Ectodermal cell (in vitro differentiated cells): ENCODE results near the gene EPS8.

Source experiments
- H3K27ac ChIP-seq: 2 replicates; pipeline ENCODE4 v1.7.0; 2013; ENCODE audit warnings: mild to moderate bottlenecking, low read depth, low read length; ENCODE audit not compliant: insufficient read depth, poor library complexity, severe bottlenecking
- H3K27me3 ChIP-seq: 2 replicates; pipeline ENCODE4 v1.7.0; 2013; ENCODE audit warnings: mild to moderate bottlenecking, low read length; ENCODE audit not compliant: insufficient read depth, control insufficient read depth, poor library complexity, severe bottlenecking
- H3K36me3 ChIP-seq: one replicate; pipeline ENCODE4 v1.7.0; 2013; ENCODE audit warnings: low read length; ENCODE audit not compliant: control insufficient read depth, insufficient read depth
- H3K4me1 ChIP-seq: one replicate; pipeline ENCODE4 v1.7.0; 2013; ENCODE audit warnings: low read length; ENCODE audit not compliant: control insufficient read depth, insufficient read depth
- H3K4me3 ChIP-seq: 2 replicates; pipeline ENCODE4 v1.7.0; 2013; ENCODE audit warnings: low read depth, low read length, control low read depth; ENCODE audit not compliant: insufficient read depth
- H3K9me3 ChIP-seq: 2 replicates; pipeline ENCODE4 v1.7.0; 2013; ENCODE audit warnings: mild to moderate bottlenecking, low read length, moderate library complexity; ENCODE audit not compliant: control insufficient read depth
- WGBS, 2 experiments: methylation state at CpG; one replicate each; pipeline ENCODE4 v1.1.7; 2013; ENCODE audit warnings: missing lambda C conversion rate in 2 of 2; 5-methylcytosine and 5-hydroxymethylcytosine counted together

The EPS8 gene

DNA sequence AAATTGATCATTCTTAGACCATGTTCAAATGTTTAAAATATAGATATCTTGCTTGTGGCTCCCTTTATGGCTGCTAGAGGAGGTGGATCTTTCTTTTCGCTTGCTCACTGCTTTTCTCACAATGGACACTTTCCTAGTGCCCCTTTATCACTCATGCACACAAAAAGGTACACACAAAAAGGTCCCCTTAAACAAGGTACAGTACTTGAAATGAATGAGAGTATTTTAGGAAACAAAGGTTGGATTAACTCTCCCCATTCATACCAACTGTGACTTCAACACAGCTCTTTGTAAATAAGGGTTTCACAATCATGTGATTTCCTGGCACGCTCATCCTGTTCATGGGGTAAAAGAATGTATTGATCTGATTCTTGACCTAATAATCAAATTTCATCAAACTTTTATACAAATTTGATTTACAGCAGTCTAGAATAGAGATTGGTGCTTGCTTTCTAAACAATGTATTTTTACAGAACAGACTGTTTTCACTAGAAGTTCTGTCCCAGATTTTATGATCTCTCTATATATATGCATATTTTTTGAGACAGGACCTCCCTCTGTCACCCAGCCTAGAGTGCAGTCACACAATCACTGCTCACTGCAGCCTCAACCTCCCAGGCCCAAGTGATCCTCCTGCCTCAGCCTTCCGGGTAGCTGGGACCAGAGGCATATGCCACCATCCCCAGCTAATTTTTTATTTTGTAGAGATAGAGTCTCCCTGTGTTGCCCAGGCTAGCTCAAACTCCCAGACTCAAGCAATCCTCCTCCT, 34.4 kb upstream of the EPS8 start:
- Histone ChIP-seq H3K36me3 (no peaks in the 10 kb centered on the region), H3K27me3 (no peaks in the 10 kb centered on the region), H3K9me3 (no peaks in the 10 kb centered on the region), H3K4me1 (no peaks in the 10 kb centered on the region), H3K27ac (no peak overlapping the region), H3K4me3 (no peak overlapping the region)
- WGBS, 2 experiments = 83% methylated on average over 1 to 3 of the region's 3 CpGs

DNA sequence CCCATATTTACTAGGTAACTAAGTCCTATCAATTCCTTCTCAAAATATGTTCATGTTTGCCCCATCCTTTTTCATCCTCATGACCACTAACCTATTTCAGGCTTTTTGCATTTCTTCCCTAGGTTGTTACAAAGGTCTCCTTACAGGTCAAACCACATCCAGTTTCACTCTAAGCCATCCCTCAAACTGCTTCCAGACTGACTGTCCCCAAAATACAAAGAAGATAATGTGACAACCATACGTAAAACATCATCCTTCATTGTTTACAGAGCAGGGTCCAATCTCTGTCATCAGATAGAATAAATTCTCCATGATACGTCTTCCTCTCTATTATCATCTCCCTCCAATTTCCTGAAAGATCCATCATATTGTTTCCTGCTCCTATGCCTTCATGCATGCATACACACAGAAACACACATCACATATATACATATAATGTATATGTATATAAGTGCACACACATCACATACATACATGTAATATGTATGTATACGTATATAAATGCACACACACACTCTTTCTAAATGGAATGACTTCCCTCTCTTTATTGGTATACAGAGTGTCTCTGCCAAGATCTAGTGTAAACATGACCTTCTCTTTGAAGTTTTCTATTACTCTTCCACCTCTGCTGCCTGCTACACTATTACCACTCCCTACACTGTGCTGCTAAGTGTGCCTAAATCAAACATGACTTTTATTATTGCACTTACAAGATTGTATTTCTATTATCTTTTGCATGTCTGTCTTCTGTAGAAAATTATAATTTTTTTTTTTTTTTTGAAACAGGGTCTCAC, 30.7 kb upstream of the EPS8 start:
- Histone ChIP-seq H3K4me1 (no peaks in the 10 kb centered on the region), H3K36me3 (no peaks in the 10 kb centered on the region), H3K4me3 (no peak overlapping the region), H3K9me3 (no peaks in the 10 kb centered on the region), H3K27ac (no peak overlapping the region), H3K27me3 (no peaks in the 10 kb centered on the region)
- 94 to 95% methylated on average over 3 of the region's 3 CpGs for WGBS, 2 experiments

DNA sequence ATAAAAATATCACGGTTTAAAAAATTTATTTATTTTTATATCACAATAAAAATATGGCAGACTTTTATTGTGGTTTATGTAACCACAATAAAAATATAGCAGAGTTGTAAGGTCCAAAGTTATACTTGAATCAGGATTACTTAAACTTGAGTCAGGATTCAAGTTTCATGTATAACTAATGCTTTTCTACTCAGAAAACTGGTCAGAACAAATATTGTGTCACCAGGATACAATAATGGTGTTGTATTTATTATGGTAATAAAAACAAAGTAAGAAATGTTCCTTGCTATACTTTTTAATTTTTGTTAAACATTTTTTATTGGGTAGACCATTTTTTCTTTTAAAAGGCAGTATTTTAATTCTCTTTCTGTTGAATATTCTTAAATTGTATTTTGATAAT, 29.2 kb upstream of the EPS8 start:
- no peaks in the 10 kb centered on the region for H3K36me3 ChIP-seq
- H3K4me3 ChIP-seq = no peak overlapping the region
- no peak overlapping the region for H3K27ac ChIP-seq
- H3K27me3 ChIP-seq = no peaks in the 10 kb centered on the region
- no CpG with 5 or more reads among the region's 1 CpG for WGBS, 2 experiments
- no peaks in the 10 kb centered on the region for H3K9me3 ChIP-seq
- no peaks in the 10 kb centered on the region for H3K4me1 ChIP-seq

DNA sequence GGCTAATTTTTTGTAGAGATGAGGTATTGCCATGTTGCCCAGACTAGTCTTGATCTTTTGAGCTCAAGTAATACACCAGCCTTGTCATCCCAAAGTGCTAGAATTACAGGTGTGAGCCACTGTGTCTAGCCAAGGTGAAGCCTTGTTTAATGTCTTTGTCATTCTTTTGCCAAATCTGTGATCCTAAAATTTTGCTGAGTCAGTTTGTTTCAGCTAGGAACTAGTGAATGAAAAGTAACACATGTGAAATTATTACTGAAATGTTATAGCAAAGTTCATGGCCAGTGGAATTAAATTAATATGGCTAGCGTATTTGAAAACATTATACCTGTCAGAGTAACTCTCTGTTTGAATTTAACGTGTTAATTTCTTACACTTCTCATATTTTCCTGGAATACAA, 26.5 kb upstream of the EPS8 start:
- Histone ChIP-seq H3K36me3 (no peaks in the 10 kb centered on the region), H3K4me1 (no peaks in the 10 kb centered on the region), H3K4me3 (no peak overlapping the region), H3K9me3 (no peaks in the 10 kb centered on the region), H3K27ac (no peak overlapping the region), H3K27me3 (no peaks in the 10 kb centered on the region)
- WGBS, 2 experiments = 89 to 90% methylated on average over 1 to 2 of the region's 2 CpGs

DNA sequence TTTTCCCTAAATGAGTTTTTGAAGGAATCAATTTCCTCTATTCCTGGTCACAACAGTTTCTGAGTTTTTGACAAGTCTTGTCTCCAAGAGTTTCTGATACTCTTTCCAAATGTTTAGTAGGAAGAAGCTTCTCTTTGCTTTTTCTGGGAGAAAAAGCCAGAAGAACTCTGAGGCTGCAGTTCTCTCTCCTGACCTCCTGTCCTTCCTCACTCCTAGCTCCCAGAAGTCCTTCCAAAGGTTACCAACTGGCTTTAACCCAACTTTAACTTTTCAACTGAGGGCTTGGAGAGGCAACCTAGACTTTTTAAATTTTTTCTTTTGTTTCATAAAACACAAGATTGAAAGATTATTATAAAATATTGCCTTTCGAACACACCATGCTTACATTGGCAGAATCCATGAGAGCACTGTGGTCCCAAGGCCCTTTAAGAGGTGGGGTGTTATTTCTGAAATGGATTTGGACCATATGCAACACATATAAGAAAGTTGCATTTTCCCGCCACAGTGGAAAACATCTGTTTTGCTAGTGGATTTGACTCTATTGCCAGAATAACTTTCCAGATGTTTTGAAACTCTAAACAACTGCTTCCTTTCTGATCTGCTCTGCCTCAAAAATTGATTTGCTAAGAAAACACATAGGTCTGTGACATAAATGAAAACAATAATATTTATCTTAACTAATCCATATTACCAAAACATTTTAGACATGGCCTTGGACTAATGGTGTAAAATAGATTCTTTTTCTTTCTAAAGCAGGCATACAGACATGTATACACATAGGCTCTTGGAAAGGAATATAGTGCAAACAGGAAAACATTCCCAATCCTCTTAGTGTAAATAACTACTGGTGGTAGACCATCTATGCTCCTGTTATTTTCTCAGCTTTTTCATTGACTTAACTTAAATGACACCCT, 22.3 kb upstream of the EPS8 start:
- no peaks in the 10 kb centered on the region for H3K9me3 ChIP-seq
- no peak overlapping the region for H3K4me3 ChIP-seq
- no peaks in the 10 kb centered on the region for H3K4me1 ChIP-seq
- no peak overlapping the region for H3K27ac ChIP-seq
- H3K36me3 ChIP-seq = no peaks in the 10 kb centered on the region
- 93 to 100% methylated on average over 1 of the region's 2 CpGs for WGBS, 2 experiments
- H3K27me3 ChIP-seq = no peaks in the 10 kb centered on the region

- Histone ChIP-seq H3K4me3 (no peak overlapping the region), H3K27ac (no peak overlapping the region), H3K36me3 (no peaks in the 10 kb centered on the region), H3K27me3 (no peaks in the 10 kb centered on the region), H3K9me3 (no peaks in the 10 kb centered on the region), H3K4me1 (no peaks in the 10 kb centered on the region)
- WGBS, 2 experiments = 68 to 84% methylated on average over 2 to 3 of the region's 3 CpGs
These were observed 19.5 kb upstream of the EPS8 start for GRCh38 chr12:15808652-15809051.

DNA sequence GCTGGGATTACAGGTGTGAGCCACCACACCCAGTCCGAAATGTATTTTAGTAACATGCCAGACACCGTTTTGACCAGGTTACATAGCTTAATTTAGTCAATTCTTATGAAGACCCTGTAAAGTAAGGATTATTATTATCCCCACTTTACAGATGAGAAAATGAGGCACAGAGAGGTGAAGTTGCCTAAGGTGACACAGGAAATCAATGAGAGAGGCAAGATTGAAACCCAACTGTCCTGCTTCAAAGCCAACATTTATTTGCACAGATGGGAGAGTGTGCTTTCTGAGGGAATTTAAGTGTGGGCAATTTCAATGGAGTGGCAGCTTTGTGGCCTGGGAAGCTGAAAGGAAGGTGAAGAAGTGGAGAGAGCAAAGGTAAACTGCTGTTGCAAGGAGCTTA, 19.1 kb upstream of the EPS8 start:
- no peak overlapping the region for H3K27ac ChIP-seq
- no peak overlapping the region for H3K4me3 ChIP-seq
- no peaks in the 10 kb centered on the region for H3K27me3 ChIP-seq
- H3K36me3 ChIP-seq = no peaks in the 10 kb centered on the region
- no peaks in the 10 kb centered on the region for H3K9me3 ChIP-seq
- WGBS, 2 experiments = 96 to 100% methylated on average over 2 of the region's 2 CpGs
- H3K4me1 ChIP-seq = no peaks in the 10 kb centered on the region

- no peaks in the 10 kb centered on the region for H3K4me1 ChIP-seq
- WGBS, 2 experiments = 100% methylated on average over 1 of the region's 1 CpG; no CpG with 5 or more reads in 1 of the 2 experiments
- H3K27ac ChIP-seq = no peak overlapping the region
- no peaks in the 10 kb centered on the region for H3K36me3 ChIP-seq
- H3K9me3 ChIP-seq = no peaks in the 10 kb centered on the region
- no peaks in the 10 kb centered on the region for H3K27me3 ChIP-seq
- no peak overlapping the region for H3K4me3 ChIP-seq
These were observed 17.6 kb upstream of the EPS8 start for GRCh38 chr12:15806826-15807225.

- Histone ChIP-seq H3K9me3 (no peaks in the 10 kb centered on the region), H3K27ac (no peak overlapping the region), H3K4me3 (no peak overlapping the region), H3K36me3 (no peaks in the 10 kb centered on the region), H3K4me1 (no peaks in the 10 kb centered on the region), H3K27me3 (no peaks in the 10 kb centered on the region)
- WGBS, 2 experiments = 92 to 94% methylated on average over 6 of the region's 6 CpGs
These were observed 12.9 kb upstream of the EPS8 start for GRCh38 chr12:15801770-15802744.
